ENCODE data around the gene RAC2.

RAC2 gene

GRCh38 chr22:37288521-37288920 is 44.5 kb upstream of the RAC2 start:
- in situ Hi-C loops (cut with HindIII; ENCODE audit: low sequenced_read_pairs), result no loop called here
- no peak for DNase-seq (ENCODE audit: low read depth, low spot score)
- no peak overlapping the region for H3K4me3 ChIP-seq (ENCODE audit: low read depth, low read length)
- TF ChIP-seq CTCF (IDR thresholded peaks at IDR 0.05; ENCODE audit: low read depth, low read length), result no peak

GRCh38 chr22:37287550-37287951 is 43.5 kb upstream of the RAC2 start:
- in situ Hi-C loops (cut with HindIII; ENCODE audit: low sequenced_read_pairs), result no loop called here
- no peak for TF ChIP-seq CTCF (IDR thresholded peaks at IDR 0.05; ENCODE audit: low read depth, low read length)
- H3K4me3 ChIP-seq (ENCODE audit: low read depth, low read length), result no peak overlapping the region
- DNase-seq (ENCODE audit: low read depth, low spot score), result no peak

- H3K4me3 ChIP-seq (ENCODE audit: low read depth, low read length), result no peak overlapping the region
- no peak for TF ChIP-seq CTCF (IDR thresholded peaks at IDR 0.05; ENCODE audit: low read depth, low read length)
- no peak for DNase-seq (ENCODE audit: low read depth, low spot score)
- in situ Hi-C loops (cut with HindIII; ENCODE audit: low sequenced_read_pairs), result no loop called here
Measured at GRCh38 chr22:37285937-37286336, 41.9 kb upstream of the RAC2 start.

GRCh38 chr22:37284805-37285355 is 40.8 kb upstream of the RAC2 start:
- H3K4me3 ChIP-seq (ENCODE audit: low read depth, low read length), result no peak overlapping the region
- in situ Hi-C loops (cut with HindIII; ENCODE audit: low sequenced_read_pairs), result no loop called here
- DNase-seq (ENCODE audit: low read depth, low spot score), result no peak
- no peak for TF ChIP-seq CTCF (IDR thresholded peaks at IDR 0.05; ENCODE audit: low read depth, low read length)

- in situ Hi-C loops (cut with HindIII; ENCODE audit: low sequenced_read_pairs), result no loop called here
- no peak overlapping the region for H3K4me3 ChIP-seq (ENCODE audit: low read depth, low read length)
- TF ChIP-seq CTCF (IDR thresholded peaks at IDR 0.05; ENCODE audit: low read depth, low read length), result no peak
- DNase-seq (ENCODE audit: low read depth, low spot score), result no peak
Measured at GRCh38 chr22:37284126-37284804, 40.2 kb upstream of the RAC2 start.

GRCh38 chr22:37283393-37283937 is 39.4 kb upstream of the RAC2 start:
- DNase-seq (ENCODE audit: low read depth, low spot score), result no peak
- no peak overlapping the region for H3K4me3 ChIP-seq (ENCODE audit: low read depth, low read length)
- in situ Hi-C loops (cut with HindIII; ENCODE audit: low sequenced_read_pairs), result no loop called here
- TF ChIP-seq CTCF (IDR thresholded peaks at IDR 0.05; ENCODE audit: low read depth, low read length), result peak; percentile 30
